ENCODE data around the gene CYB5RL.

The CYB5RL gene

DNA sequence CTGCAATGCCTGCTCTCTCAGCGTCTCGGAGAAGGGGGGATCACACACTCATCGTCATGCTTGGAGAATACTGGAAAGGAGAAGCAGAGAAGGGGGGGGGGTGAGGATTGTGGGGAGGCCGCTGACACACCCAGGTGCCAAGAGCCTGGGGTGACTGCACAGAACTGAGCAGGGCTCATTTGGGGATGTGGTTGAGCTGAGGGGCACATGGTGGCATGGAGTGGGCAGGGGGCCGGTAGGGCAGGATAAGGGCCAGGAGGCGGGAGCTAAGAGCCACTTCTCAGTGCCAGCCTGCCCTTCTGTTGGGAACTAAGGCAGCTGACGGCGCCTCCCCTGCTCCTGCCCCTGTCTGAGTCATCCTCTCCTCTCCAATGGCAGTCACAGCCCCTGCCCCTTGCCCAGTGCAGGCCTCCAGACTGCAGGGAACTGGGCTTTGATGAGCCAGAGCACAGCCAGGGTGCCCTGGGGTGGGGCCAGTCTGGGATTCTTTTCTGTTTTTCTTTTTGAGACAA is 27.3 kb upstream of the CYB5RL start:
- no peaks in the 10 kb centered on the region for H3K79me2 ChIP-seq (ENCODE audit: insufficient read depth, low read length)
- H3F3A ChIP-seq (ENCODE audit: insufficient read depth), result no peaks in the 10 kb centered on the region
- H3K9me2 ChIP-seq (replicated peaks; ENCODE audit: insufficient read depth, low read length), result no peaks in the 10 kb centered on the region
- no peaks in the 10 kb centered on the region for H4K20me1 ChIP-seq (ENCODE audit: low read depth, low read length)
- H3K36me3 ChIP-seq (ENCODE audit: low read length), result no peaks in the 10 kb centered on the region
- H3K4me2 ChIP-seq (ENCODE audit: low read depth, low read length, poor library complexity, severe bottlenecking), result no peak overlapping the region
- no peak overlapping the region for H3K4me3 ChIP-seq (ENCODE audit: insufficient read depth, low read length, poor library complexity, severe bottlenecking)
- H3K27me3 ChIP-seq (ENCODE audit: low read length), result no peaks in the 10 kb centered on the region
- H3K9ac ChIP-seq (ENCODE audit: low read length), result no peak overlapping the region
- no peak for TF ChIP-seq EZH2phosphoT487 (conservative IDR thresholded peaks at IDR 0.05; ENCODE audit: low read length)
- TF ChIP-seq, protein P1, sequence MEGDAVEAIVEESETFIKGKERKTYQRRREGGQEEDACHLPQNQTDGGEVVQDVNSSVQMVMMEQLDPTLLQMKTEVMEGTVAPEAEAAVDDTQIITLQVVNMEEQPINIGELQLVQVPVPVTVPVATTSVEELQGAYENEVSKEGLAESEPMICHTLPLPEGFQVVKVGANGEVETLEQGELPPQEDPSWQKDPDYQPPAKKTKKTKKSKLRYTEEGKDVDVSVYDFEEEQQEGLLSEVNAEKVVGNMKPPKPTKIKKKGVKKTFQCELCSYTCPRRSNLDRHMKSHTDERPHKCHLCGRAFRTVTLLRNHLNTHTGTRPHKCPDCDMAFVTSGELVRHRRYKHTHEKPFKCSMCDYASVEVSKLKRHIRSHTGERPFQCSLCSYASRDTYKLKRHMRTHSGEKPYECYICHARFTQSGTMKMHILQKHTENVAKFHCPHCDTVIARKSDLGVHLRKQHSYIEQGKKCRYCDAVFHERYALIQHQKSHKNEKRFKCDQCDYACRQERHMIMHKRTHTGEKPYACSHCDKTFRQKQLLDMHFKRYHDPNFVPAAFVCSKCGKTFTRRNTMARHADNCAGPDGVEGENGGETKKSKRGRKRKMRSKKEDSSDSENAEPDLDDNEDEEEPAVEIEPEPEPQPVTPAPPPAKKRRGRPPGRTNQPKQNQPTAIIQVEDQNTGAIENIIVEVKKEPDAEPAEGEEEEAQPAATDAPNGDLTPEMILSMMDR (IDR thresholded peaks at IDR 0.05; ENCODE audit: insufficient read depth, low read length, poor library complexity, severe bottlenecking), result no peak
- no peak overlapping the region for H2AFZ ChIP-seq (ENCODE audit: low read depth, low read length, severe bottlenecking)
- H3K9me3 ChIP-seq (ENCODE audit: insufficient read depth, low read length), result no peaks in the 10 kb centered on the region
- no peak overlapping the region for H3K27ac ChIP-seq (ENCODE audit: low read depth, low read length)

DNA sequence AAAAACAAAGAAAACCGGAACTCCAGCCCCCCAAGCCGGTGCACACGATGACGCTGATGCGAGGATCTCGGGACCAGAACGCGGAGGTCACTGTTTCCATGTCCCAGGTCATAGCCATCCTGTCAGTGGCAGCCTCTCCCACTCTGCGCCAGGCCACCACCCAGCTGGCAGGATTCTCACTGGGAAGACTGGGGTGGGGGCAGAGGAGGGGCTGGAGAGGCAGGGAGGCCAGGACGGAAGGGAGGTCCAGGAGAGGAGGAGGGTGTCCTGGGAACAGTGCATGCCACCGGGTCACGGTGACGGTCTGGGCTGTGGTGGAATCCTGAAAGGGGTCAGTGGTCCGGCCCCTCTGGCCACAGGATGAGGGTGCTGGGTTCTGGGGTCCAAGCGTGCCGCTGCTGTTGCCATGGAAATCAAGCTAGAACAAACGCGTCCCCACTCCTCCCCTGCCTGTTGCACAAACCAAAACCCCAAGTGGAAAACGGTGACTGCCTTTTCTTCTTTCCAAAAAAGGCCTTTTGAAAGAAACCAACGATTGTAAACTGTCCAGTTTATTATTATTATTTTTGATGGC is 26.2 kb upstream of the CYB5RL start:
- no peaks in the 10 kb centered on the region for H3K36me3 ChIP-seq (ENCODE audit: low read length)

DNA sequence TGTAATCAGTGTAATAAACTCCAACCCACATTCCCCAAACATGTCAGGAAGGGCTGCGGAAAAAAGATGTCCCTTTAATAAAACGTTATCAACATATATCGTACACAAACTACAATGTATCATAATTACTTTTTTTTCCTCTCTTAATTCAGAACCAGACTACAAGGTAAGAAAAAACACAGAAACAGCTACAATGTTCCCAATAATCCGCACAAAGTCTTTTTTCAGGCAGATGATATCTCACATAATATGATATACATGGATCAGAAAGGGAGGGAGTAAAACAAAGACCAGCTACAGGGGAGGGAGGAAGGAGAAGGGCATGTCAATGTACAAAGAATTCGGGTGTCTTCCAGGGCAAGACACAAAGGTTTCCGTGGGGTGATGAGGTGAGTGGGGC is 25.5 kb upstream of the CYB5RL start:
- Histone ChIP-seq H3K27me3 (ENCODE audit: low read length) (no peaks in the 10 kb centered on the region), H4K20me1 (ENCODE audit: low read depth, low read length) (no peaks in the 10 kb centered on the region), H3K4me3 (ENCODE audit: insufficient read depth, low read length, poor library complexity, severe bottlenecking) (no peak overlapping the region), H3F3A (ENCODE audit: insufficient read depth) (no peaks in the 10 kb centered on the region), H3K4me2 (ENCODE audit: low read depth, low read length, poor library complexity, severe bottlenecking) (no peak overlapping the region), H3K9me2 (replicated peaks; ENCODE audit: insufficient read depth, low read length) (no peaks in the 10 kb centered on the region), H3K9me3 (ENCODE audit: insufficient read depth, low read length) (no peaks in the 10 kb centered on the region), H3K79me2 (ENCODE audit: insufficient read depth, low read length) (no peaks in the 10 kb centered on the region), H3K27ac (ENCODE audit: low read depth, low read length) (no peak overlapping the region), H3K36me3 (ENCODE audit: low read length) (no peaks in the 10 kb centered on the region), H3K9ac (ENCODE audit: low read length) (no peak overlapping the region), H2AFZ (ENCODE audit: low read depth, low read length, severe bottlenecking) (no peak overlapping the region)
- TF ChIP-seq EZH2phosphoT487 (conservative IDR thresholded peaks at IDR 0.05; ENCODE audit: low read length), result no peak
- TF ChIP-seq, protein P1 (IDR thresholded peaks at IDR 0.05; ENCODE audit: insufficient read depth, low read length, poor library complexity, severe bottlenecking), result no peak

More for the DNA sequence above, 26.2 kb upstream of the CYB5RL start:
- Histone ChIP-seq H3K27ac (ENCODE audit: low read depth, low read length) (no peak overlapping the region), H3K79me2 (ENCODE audit: insufficient read depth, low read length) (no peaks in the 10 kb centered on the region), H2AFZ (ENCODE audit: low read depth, low read length, severe bottlenecking) (no peak overlapping the region), H4K20me1 (ENCODE audit: low read depth, low read length) (no peaks in the 10 kb centered on the region), H3K9ac (ENCODE audit: low read length) (no peak overlapping the region), H3K4me2 (ENCODE audit: low read depth, low read length, poor library complexity, severe bottlenecking) (no peak overlapping the region), H3F3A (ENCODE audit: insufficient read depth) (no peaks in the 10 kb centered on the region), H3K9me3 (ENCODE audit: insufficient read depth, low read length) (no peaks in the 10 kb centered on the region), H3K27me3 (ENCODE audit: low read length) (no peaks in the 10 kb centered on the region), H3K4me3 (ENCODE audit: insufficient read depth, low read length, poor library complexity, severe bottlenecking) (no peak overlapping the region), H3K9me2 (replicated peaks; ENCODE audit: insufficient read depth, low read length) (no peaks in the 10 kb centered on the region)
- TF ChIP-seq, protein P1 (IDR thresholded peaks at IDR 0.05; ENCODE audit: insufficient read depth, low read length, poor library complexity, severe bottlenecking), result no peak
- no peak for TF ChIP-seq EZH2phosphoT487 (conservative IDR thresholded peaks at IDR 0.05; ENCODE audit: low read length)

All from SU-DHL-6 (cell line).